NCI-H1417 treated with DMSO at 0.1 percent for 48 hours (cell line): Measurements from ENCODE around the gene TIGD3.

ENCODE experiments used
- DNase-seq: peaks from one replicate; lab custom pipeline; 2025; lab: John Stamatoyannopoulos, UW

The TIGD3 gene

GRCh38 chr11:65354265-65355012, at the start of gene TIGD3:
TIGD3 (plus strand) TSS chr11:65354751; CDS start chr11:65355809, 1,058 bp downstream.
- peak; percentile 90 for DNase-seq

GRCh38 chr11:65305501-65306268, 48.9 kb upstream of the TIGD3 start:
- no peak for DNase-seq

GRCh38 chr11:65307298-65308229, 47.0 kb upstream of the TIGD3 start:
- DNase-seq, result no peak

GRCh38 chr11:65308281-65308891, 46.2 kb upstream of the TIGD3 start:
- no peak for DNase-seq

- no peak for DNase-seq
These were observed 45.5 kb upstream of the TIGD3 start for GRCh38 chr11:65309006-65309405.

GRCh38 chr11:65310215-65310614, 44.3 kb upstream of the TIGD3 start:
- no peak for DNase-seq

- no peak for DNase-seq
These were observed 43.8 kb upstream of the TIGD3 start for GRCh38 chr11:65310736-65311135.

- no peak for DNase-seq
These were observed 43.3 kb upstream of the TIGD3 start for GRCh38 chr11:65311170-65311678.

GRCh38 chr11:65314501-65315203, 39.9 kb upstream of the TIGD3 start, which contains the start of gene CDC42EP2:
CDC42EP2 (plus strand) TSS chr11:65314866; CDS start chr11:65320899, 6,033 bp downstream.
- DNase-seq, result no peak

GRCh38 chr11:65315204-65315865, 39.2 kb upstream of the TIGD3 start:
- DNase-seq, result peak; percentile 14

GRCh38 chr11:65315866-65316226, 38.7 kb upstream of the TIGD3 start:
- no peak for DNase-seq

- no peak for DNase-seq
These were observed 38.1 kb upstream of the TIGD3 start for GRCh38 chr11:65316227-65317024.

- no peak for DNase-seq
These were observed 37.3 kb upstream of the TIGD3 start for GRCh38 chr11:65317025-65317786.

GRCh38 chr11:65320386-65321075, 34.0 kb upstream of the TIGD3 start:
- no peak for DNase-seq

- DNase-seq, result no peak
These were observed 33.5 kb upstream of the TIGD3 start for GRCh38 chr11:65321076-65321475.

- DNase-seq, result no peak
These were observed 32.6 kb upstream of the TIGD3 start for GRCh38 chr11:65321828-65322485.

GRCh38 chr11:65323813-65324212, 30.7 kb upstream of the TIGD3 start:
- DNase-seq, result no peak

GRCh38 chr11:65325435-65325834, 29.1 kb upstream of the TIGD3 start:
- DNase-seq, result no peak
